Measurements from ENCODE around the gene BRINP3.

DNA sequence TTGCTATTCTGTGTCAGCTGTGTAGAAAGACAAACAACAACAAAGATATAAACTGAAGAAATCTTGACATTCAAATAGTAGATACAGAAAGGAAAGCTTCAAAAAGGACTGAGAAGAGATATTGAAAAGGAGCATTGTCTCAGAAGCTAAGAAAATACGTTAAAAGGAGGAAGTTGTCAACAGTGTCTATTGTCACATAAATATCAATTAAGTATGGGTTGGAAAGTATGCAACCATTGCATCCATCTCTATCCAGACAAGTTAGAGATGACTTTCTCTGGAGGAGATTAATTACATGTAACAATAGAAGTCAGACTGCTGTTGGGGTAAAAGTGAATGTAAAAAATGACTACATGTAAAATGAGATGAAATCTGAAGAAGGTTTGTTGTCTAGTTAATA, 29.7 kb upstream of the BRINP3 start:
- TF ChIP-seq, protein P1, sequence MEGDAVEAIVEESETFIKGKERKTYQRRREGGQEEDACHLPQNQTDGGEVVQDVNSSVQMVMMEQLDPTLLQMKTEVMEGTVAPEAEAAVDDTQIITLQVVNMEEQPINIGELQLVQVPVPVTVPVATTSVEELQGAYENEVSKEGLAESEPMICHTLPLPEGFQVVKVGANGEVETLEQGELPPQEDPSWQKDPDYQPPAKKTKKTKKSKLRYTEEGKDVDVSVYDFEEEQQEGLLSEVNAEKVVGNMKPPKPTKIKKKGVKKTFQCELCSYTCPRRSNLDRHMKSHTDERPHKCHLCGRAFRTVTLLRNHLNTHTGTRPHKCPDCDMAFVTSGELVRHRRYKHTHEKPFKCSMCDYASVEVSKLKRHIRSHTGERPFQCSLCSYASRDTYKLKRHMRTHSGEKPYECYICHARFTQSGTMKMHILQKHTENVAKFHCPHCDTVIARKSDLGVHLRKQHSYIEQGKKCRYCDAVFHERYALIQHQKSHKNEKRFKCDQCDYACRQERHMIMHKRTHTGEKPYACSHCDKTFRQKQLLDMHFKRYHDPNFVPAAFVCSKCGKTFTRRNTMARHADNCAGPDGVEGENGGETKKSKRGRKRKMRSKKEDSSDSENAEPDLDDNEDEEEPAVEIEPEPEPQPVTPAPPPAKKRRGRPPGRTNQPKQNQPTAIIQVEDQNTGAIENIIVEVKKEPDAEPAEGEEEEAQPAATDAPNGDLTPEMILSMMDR (conservative IDR thresholded peaks at IDR 0.05; ENCODE audit: low read depth in 2 of 2), result no peak
- no peak for TF ChIP-seq EZH2 (IDR thresholded peaks at IDR 0.05; ENCODE audit: low read depth, unreplicated experiment)
- TF ChIP-seq POLR2AphosphoS5 (IDR thresholded peaks at IDR 0.05; ENCODE audit: low read depth), result no peak
- TF ChIP-seq, protein P2, sequence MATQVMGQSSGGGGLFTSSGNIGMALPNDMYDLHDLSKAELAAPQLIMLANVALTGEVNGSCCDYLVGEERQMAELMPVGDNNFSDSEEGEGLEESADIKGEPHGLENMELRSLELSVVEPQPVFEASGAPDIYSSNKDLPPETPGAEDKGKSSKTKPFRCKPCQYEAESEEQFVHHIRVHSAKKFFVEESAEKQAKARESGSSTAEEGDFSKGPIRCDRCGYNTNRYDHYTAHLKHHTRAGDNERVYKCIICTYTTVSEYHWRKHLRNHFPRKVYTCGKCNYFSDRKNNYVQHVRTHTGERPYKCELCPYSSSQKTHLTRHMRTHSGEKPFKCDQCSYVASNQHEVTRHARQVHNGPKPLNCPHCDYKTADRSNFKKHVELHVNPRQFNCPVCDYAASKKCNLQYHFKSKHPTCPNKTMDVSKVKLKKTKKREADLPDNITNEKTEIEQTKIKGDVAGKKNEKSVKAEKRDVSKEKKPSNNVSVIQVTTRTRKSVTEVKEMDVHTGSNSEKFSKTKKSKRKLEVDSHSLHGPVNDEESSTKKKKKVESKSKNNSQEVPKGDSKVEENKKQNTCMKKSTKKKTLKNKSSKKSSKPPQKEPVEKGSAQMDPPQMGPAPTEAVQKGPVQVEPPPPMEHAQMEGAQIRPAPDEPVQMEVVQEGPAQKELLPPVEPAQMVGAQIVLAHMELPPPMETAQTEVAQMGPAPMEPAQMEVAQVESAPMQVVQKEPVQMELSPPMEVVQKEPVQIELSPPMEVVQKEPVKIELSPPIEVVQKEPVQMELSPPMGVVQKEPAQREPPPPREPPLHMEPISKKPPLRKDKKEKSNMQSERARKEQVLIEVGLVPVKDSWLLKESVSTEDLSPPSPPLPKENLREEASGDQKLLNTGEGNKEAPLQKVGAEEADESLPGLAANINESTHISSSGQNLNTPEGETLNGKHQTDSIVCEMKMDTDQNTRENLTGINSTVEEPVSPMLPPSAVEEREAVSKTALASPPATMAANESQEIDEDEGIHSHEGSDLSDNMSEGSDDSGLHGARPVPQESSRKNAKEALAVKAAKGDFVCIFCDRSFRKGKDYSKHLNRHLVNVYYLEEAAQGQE (IDR thresholded peaks at IDR 0.05; ENCODE audit: unreplicated experiment), result no peak
- TF ChIP-seq JUNB (IDR thresholded peaks at IDR 0.05; ENCODE audit: unreplicated experiment), result no peak
- TF ChIP-seq CREB1 (CRISPR knock-in tag; IDR thresholded peaks at IDR 0.05; ENCODE audit: low read depth), result no peak
- no peak for TF ChIP-seq STAT1 (IDR thresholded peaks at IDR 0.05; ENCODE audit: unreplicated experiment)
- no peak for TF ChIP-seq NANOG (IDR thresholded peaks at IDR 0.05; ENCODE audit: borderline replicate concordance)
